Spleen (tissue), 11 donors: ENCODE measurements around the gene ARSB. TPM values are rescaled to one million over a fixed set of nuclear protein-coding genes. Genes with fewer than 3 reads are reported as not detected.
A peak's percentile ranks its signal among the peaks of the same experiment; 100 is the strongest.

Experiments used
- DNase-seq: peaks from one replicate; pipeline ENCODE4 v3.0.0-alpha.2; 2020
- H3K27ac ChIP-seq, 8 donors: fragments of 200-600 bp; sonication (generic) in 7 of 8; 1 replicate in 4 of 8; 2 replicates in 4 of 8; pipeline versions ENCODE4 v1.5.0 to v1.8.0; 2016 to 2021; ENCODE audit warnings: inconsistent platforms in 4 of 8, mild to moderate bottlenecking in 4 of 8, moderate library complexity in 1 of 8
- H3K27me3 ChIP-seq, 7 donors: fragments of 200-600 bp; sonication (generic) in 6 of 7; replicated peaks in 1 of 7; 1 replicate in 4 of 7; 2 replicates in 3 of 7; pipeline versions ENCODE4 v1.5.0 to v1.8.0; 2016 to 2021; ENCODE audit warnings: inconsistent platforms in 3 of 7, mild to moderate bottlenecking in 1 of 7
- H3K36me3 ChIP-seq, 6 donors: fragments of 200-600 bp; sonication (generic) in 5 of 6; 1 replicate in 4 of 6; 2 replicates in 2 of 6; pipeline versions ENCODE4 v1.5.0 to v1.8.0; 2016 to 2021; ENCODE audit warnings: inconsistent platforms in 2 of 6
- H3K4me1 ChIP-seq, 6 donors: fragments of 200-600 bp; sonication (generic) in 5 of 6; 1 replicate in 3 of 6; 2 replicates in 3 of 6; pipeline versions ENCODE4 v1.5.0 to v1.8.0; 2016 to 2021; ENCODE audit warnings: inconsistent platforms in 3 of 6
- H3K4me3 ChIP-seq, 8 donors: fragments of 200-600 bp; sonication (generic) in 7 of 8; 1 replicate in 4 of 8; 2 replicates in 4 of 8; pipeline versions ENCODE4 v1.5.0 to v1.8.0; 2016 to 2021; ENCODE audit warnings: inconsistent platforms in 4 of 8, mild to moderate bottlenecking in 4 of 8, moderate library complexity in 2 of 8
- H3K9me3 ChIP-seq, 8 donors: fragments of 200-600 bp; sonication (generic) in 7 of 8; 1 replicate in 4 of 8; 2 replicates in 4 of 8; pipeline versions ENCODE4 v1.5.0 to v1.8.0; 2016 to 2021; ENCODE audit warnings: inconsistent platforms in 4 of 8
- POLR2A ChIP-seq, 3 donors: fragments of 450-650 bp; IDR thresholded peaks; one replicate each; pipeline ENCODE4 v1.5.1; 2017; ENCODE audit warnings: antibody characterized with exemption in 3 of 3, mild to moderate bottlenecking in 1 of 3
- POLR2AphosphoS5 ChIP-seq, 3 donors: sonication (generic); formaldehyde crosslinking; IDR thresholded peaks; one replicate each; pipeline ENCODE4 v1.5.1; 2017; ENCODE audit warnings: antibody characterized with exemption in 3 of 3
- whole genome bisulfite sequencing, 5 donors: extraction: QIAGEN DNeasy Blood & Tissue Kit in 3 of 5; methylation state at CpG; one replicate each; pipeline versions ENCODE4 v1.1.5 to v1.1.7; 2013 to 2018; 5-methylcytosine and 5-hydroxymethylcytosine counted together
- intact Hi-C: fragments of 100-400 bp; cut with DNase I; formaldehyde crosslinking; loops from one replicate; pipeline ENCODE4 v1.15.0; 2023; ENCODE audit warnings: low total_unique reads
- polyA plus RNA-seq, 3 donors: library from polyadenylated mRNA; stranded (reverse); fragments of 200-250 nt; gene quantifications; one replicate each; pipeline ENCODE4 v1.2.1, GENCODE V29; 2013
- total RNA-seq, 7 donors: library from RNA; depleted of rRNA in 3 of 7; stranded (reverse); fragments of >200 nt in 3 of 7; fragmentation: NEBNext Ultra II Directional in 4 of 7; extraction: Animal tissue kit (Norgen Biotek cat#: 25700) in 4 of 7; gene quantifications; one replicate each; pipeline versions ENCODE4 v1.1.0 to v1.2.1, GENCODE V29; 2016 to 2021
- TF ChIP-seq, protein P1 (sequence below), 11 experiments: fragments of 200-600 bp in 7 of 11; fragments of 450-650 bp in 4 of 11; sonication (generic) in 4 of 11; IDR thresholded peaks in 8 of 11; conservative IDR thresholded peaks in 3 of 11; 1 replicate in 7 of 11; 2 replicates in 4 of 11; pipeline versions ENCODE4 v1.4.0 to v1.8.0; 2016 to 2021; ENCODE audit warnings: antibody characterized with exemption in 11 of 11, inconsistent platforms in 4 of 11, mild to moderate bottlenecking in 1 of 11
- donor health status: healthy with polysubstance abuse.
- donor health status: DM: no; HTN: no; CAD: no; lungs with moderate emphysema.
- donor health status: DM: no; HTN: no; CAD: no.
- donor health status: Bipolar disorder and iron deficiency.
- donor health status: healthy.
- donor health status: DM: no; HTN: no; CAD: no.
- donor health status: DM: yes; HTN: yes; CAD: no.

Gene ARSB
- total and polyA plus RNA-seq, 10 donors = 1.1 to 18.5 (median 11.1) TPM

GRCh38 chr5:79023348-79023747 is 38.2 kb upstream of the ARSB start:
- 89 to 100% (median 94%) methylated on average over 1 of the region's 1 CpG for WGBS, 5 donors
- intact Hi-C loops = loop anchor here (5.0 to 10.0 kb wide), 2 partner anchors 109 to 441 kb away; no protein-coding TSS in a partner anchor

GRCh38 chr5:79022771-79023170 is 37.7 kb upstream of the ARSB start:
- Histone ChIP-seq H3K36me3 (no peaks in the 10 kb centered on the region), H3K4me3 (no peak overlapping the region), H3K27ac (no peak overlapping the region), H3K4me1 (peaks cover 0 to 14% (median 11%) of the 10 kb centered on the region in 6 donors), H3K9me3 (no peaks in the 10 kb centered on the region), H3K27me3 (peaks cover 0 to 69% (median 12%) of the 10 kb centered on the region in 7 donors)
- TF ChIP-seq POLR2A (IDR thresholded peaks at IDR 0.05) (no peak), POLR2AphosphoS5 (IDR thresholded peaks at IDR 0.05) (no peak)
- TF ChIP-seq, protein P1, sequence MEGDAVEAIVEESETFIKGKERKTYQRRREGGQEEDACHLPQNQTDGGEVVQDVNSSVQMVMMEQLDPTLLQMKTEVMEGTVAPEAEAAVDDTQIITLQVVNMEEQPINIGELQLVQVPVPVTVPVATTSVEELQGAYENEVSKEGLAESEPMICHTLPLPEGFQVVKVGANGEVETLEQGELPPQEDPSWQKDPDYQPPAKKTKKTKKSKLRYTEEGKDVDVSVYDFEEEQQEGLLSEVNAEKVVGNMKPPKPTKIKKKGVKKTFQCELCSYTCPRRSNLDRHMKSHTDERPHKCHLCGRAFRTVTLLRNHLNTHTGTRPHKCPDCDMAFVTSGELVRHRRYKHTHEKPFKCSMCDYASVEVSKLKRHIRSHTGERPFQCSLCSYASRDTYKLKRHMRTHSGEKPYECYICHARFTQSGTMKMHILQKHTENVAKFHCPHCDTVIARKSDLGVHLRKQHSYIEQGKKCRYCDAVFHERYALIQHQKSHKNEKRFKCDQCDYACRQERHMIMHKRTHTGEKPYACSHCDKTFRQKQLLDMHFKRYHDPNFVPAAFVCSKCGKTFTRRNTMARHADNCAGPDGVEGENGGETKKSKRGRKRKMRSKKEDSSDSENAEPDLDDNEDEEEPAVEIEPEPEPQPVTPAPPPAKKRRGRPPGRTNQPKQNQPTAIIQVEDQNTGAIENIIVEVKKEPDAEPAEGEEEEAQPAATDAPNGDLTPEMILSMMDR (IDR thresholded peaks at IDR 0.05 in 8 of 11, conservative IDR thresholded peaks at IDR 0.05 in 3 of 11) = no peak
- intact Hi-C loops = loop anchor here (5.0 to 10.0 kb wide), 2 partner anchors 110 to 442 kb away; no protein-coding TSS in a partner anchor
- no peak for DNase-seq
- 69 to 89% (median 82%) methylated on average over 2 of the region's 2 CpGs for WGBS, 5 donors

More at GRCh38 chr5:79023348-79023747, 38.2 kb upstream of the ARSB start:
- no peak for DNase-seq
- H3K4me3 ChIP-seq = no peak overlapping the region
- H3K27ac ChIP-seq = no peak overlapping the region
- H3K4me1 ChIP-seq = peaks cover 0 to 14% (median 11%) of the 10 kb centered on the region in 6 donors
- H3K27me3 ChIP-seq = peaks cover 0 to 63% (median 12%) of the 10 kb centered on the region in 7 donors
- H3K9me3 ChIP-seq = no peaks in the 10 kb centered on the region
- TF ChIP-seq, protein P1 (IDR thresholded peaks at IDR 0.05 in 8 of 11, conservative IDR thresholded peaks at IDR 0.05 in 3 of 11) = no peak
- TF ChIP-seq POLR2AphosphoS5 (IDR thresholded peaks at IDR 0.05) (no peak), POLR2A (IDR thresholded peaks at IDR 0.05) (no peak)
- no peaks in the 10 kb centered on the region for H3K36me3 ChIP-seq

- WGBS, 5 donors = 40 to 70% (median 52%) methylated on average over 4 of the region's 4 CpGs
- Histone ChIP-seq H3K4me1 (peaks cover 0 to 14% (median 11%) of the 10 kb centered on the region in 6 donors), H3K36me3 (no peaks in the 10 kb centered on the region), H3K27ac (no peak overlapping the region), H3K9me3 (no peaks in the 10 kb centered on the region), H3K4me3 (no peak overlapping the region), H3K27me3 (peaks cover 0 to 67% (median 12%) of the 10 kb centered on the region in 7 donors)
- TF ChIP-seq POLR2AphosphoS5 (IDR thresholded peaks at IDR 0.05) (no peak), POLR2A (IDR thresholded peaks at IDR 0.05) (no peak)
- TF ChIP-seq, protein P1 (IDR thresholded peaks at IDR 0.05 in 8 of 11, conservative IDR thresholded peaks at IDR 0.05 in 3 of 11) = no peak
- intact Hi-C loops = loop anchor here (5.0 to 10.0 kb wide), 2 partner anchors 111 to 443 kb away; no protein-coding TSS in a partner anchor
- no peak for DNase-seq
Measured at GRCh38 chr5:79021753-79022152, 36.6 kb upstream of the ARSB start.

DNA sequence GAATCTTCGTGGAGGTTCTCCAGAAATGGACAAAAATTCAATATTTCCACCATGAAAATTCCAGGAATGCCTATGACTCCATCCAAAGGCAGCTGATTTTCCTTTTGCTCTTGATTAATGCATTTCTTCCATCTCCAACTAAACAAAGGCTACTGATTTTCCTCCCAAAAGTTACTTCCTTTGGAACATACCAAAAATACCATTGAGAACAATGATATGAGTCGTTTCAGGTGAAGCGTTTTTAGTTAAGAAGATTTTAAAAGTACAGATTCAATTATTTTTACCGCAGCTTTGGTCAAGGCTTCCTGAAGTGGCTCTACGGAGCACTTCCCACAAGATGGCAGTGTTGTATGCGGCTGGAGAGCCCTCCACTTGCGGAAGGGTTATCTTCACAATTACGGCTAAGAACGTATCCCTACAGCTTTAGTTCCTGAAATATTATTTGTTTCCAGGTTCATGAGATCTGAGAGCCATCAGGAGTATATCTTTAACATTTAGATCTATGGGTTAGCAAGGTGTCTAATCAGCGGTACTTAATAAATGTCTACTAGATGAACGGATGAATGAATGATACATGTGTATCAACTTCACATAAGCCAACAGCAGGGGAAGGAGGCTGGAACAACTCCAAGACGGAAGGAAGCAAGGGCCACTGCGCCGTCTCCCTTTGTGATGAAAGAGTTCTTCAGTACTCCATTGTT is 35.9 kb upstream of the ARSB start:
- 16 to 21% (median 19%) methylated on average over 14 of the region's 14 CpGs for WGBS, 5 donors
- TF ChIP-seq POLR2A (IDR thresholded peaks at IDR 0.05) = no peak
- no peak for TF ChIP-seq POLR2AphosphoS5 (IDR thresholded peaks at IDR 0.05)
- TF ChIP-seq, protein P1 (IDR thresholded peaks at IDR 0.05 in 8 of 11, conservative IDR thresholded peaks at IDR 0.05 in 3 of 11) = peak in 10 of 11 experiments; percentile 29 to 73 (median 54)
- peaks cover 0 to 14% (median 11%) of the 10 kb centered on the region in 6 donors for H3K4me1 ChIP-seq
- intact Hi-C loops = loop anchor here (5.0 to 10.0 kb wide), 2 partner anchors 111 to 444 kb away; no protein-coding TSS in a partner anchor
- no peak for DNase-seq
- H3K9me3 ChIP-seq = no peaks in the 10 kb centered on the region
- H3K27me3 ChIP-seq = peaks cover 0 to 60% (median 12%) of the 10 kb centered on the region in 7 donors
- H3K27ac ChIP-seq = no peak overlapping the region
- H3K4me3 ChIP-seq = peak overlapping the region in 1 of 8 donors; percentile 13
- H3K36me3 ChIP-seq = no peaks in the 10 kb centered on the region
